Suppressor macrophage treated with lipopolysaccharide for 1 hour (primary cell): ENCODE data around the gene SOCS6.
"Not testable (repeated sequence)": the region's sequence is repeated elsewhere in the genome, so short reads cannot be mapped to it uniquely, and the experiment has no call there.

ENCODE experiments used
- DNase-seq, 3 donors: peaks; one replicate each; pipeline ENCODE4 v3.0.0-alpha.2; 2020 to 2022

SOCS6 gene

GRCh38 chr18:70362258-70362657 is 73.4 kb downstream of the SOCS6 start:
- DNase-seq, result no peak

- DNase-seq, result peak; percentile 47 to 85 (median 74)
These were observed 75.0 kb downstream of the SOCS6 start for GRCh38 chr18:70363861-70364260.

GRCh38 chr18:70365361-70365760 is 76.5 kb downstream of the SOCS6 start:
- no peak for DNase-seq

- no peak for DNase-seq
These were observed 77.3 kb downstream of the SOCS6 start for GRCh38 chr18:70366174-70366573.

DNA sequence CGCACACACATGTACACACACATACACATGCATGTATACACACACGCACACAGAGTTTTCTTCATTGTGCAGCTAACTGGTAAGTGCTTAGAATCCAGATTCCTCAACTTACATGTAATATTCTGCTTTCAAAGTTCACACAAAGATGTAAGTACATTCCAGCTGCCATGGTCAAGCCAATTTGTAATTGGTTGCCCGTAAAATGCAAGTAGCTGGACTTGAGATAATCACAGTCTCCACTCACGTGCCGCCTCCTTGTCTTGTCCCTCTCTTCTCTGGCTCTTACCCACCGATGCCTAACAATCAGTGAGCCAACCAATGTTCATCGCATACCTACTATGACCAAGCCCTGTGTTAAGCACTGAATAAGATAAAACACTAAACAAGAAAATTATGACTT is 77.8 kb downstream of the SOCS6 start:
- no peak for DNase-seq

GRCh38 chr18:70367344-70367743 is 78.5 kb downstream of the SOCS6 start:
- DNase-seq, result not testable (repeated sequence)

DNA sequence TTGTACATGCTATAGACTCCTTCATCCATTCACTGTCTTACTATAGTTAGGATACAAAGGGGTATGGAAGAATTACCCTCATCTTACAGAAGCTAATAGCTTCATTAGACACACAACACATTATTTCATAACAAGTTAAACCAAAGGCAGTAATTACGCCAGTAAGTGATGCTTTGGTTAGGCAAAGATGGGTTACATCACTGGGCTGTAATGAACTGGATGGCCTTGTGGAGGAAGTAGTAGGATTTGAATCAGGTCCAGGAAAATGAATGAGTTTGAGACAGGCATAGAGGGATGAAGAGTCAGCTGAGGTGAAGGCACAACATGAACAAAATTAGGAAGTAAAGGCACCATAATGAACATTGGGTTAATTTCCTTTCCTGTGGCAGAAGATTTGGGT is 80.1 kb downstream of the SOCS6 start:
- peak; percentile 29 to 53 (median 34) for DNase-seq

DNA sequence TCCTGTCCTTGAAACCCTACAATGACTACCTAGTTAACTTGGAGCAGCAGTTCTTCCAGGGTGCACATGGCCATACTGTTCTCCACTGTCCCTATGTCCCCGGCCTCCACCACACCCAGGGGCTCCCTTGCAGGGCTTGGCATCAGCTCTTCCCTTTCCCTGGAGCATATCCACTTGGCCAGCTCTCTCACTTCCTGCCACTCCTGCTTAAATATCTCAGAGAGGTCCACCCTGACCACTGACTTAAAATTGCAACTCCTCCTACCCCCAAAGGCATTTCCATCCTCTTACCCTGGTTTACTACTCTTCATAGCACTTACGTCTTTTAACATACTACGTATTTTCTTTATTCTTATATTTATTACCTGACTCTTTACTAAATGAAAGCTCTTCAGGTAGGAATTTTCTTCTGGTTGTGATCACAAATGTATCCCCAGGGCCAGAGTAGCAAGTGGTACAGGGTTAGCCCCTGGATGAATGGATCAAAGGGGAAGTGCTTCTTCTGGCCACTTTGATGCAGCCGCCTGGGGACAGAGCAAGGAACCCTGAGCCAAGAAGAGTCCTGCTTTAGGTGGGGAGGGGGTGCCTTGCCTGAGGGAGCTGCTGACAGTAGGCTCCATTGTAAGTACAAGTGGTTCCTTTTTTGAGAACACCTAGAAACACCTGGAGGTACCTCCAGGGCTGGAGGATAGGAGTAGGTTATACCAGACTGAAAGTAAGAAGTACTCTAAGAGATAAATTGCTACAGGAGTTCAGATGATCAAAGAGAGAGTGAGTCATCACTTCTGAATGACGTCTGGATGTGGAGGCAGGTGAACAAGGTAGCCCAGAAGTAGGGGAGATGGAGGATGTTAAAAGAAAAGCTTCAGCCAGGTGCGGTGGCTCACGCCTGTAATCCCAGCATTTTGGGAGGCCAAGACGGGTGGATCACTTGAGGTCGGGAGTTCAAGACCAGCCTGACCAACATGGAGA is 82.2 kb downstream of the SOCS6 start:
- DNase-seq, result no peak

DNA sequence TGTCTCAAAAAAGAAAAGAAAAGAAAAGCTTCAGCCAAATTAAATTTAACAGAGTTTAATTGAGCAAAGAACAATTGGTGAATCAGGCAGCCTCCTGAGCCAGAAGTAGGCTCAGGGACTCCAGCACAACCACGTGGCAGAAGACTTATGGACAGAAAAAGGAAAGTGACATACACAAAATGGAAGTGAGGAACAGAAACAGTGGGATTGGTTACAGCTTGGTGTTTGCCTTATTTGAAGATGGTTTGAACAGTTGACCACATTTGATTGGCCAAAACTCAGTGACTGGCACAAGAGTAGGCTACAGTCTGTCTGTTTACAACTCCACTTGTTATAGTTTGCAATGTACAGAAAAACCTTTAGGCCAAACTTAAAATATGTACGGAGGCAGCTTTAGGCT is 83.1 kb downstream of the SOCS6 start:
- DNase-seq, result no peak

GRCh38 chr18:70372450-70373041 is 83.7 kb downstream of the SOCS6 start:
- no peak for DNase-seq

GRCh38 chr18:70373042-70373519 is 84.2 kb downstream of the SOCS6 start:
- peak in 1 of 3 donors; percentile 39 for DNase-seq

DNA sequence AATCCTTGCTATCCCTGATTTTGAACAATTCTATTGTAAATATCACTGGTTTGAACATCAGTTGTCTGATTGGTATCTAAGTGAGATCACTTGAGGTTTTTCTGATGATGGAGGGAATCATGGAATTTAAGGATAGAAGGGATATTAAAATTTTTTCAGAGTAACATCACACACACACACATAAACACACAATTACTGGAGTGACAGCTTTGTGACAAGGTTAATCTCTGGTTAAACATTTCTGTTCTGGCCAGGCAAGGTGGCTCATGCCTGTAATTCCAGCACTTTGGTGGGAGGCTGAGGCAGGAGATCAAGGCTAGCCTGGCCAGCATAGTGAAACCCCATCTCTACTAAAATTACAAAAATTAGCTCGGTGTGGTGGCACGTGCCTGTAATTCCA is 85.3 kb downstream of the SOCS6 start:
- DNase-seq, result no peak

DNA sequence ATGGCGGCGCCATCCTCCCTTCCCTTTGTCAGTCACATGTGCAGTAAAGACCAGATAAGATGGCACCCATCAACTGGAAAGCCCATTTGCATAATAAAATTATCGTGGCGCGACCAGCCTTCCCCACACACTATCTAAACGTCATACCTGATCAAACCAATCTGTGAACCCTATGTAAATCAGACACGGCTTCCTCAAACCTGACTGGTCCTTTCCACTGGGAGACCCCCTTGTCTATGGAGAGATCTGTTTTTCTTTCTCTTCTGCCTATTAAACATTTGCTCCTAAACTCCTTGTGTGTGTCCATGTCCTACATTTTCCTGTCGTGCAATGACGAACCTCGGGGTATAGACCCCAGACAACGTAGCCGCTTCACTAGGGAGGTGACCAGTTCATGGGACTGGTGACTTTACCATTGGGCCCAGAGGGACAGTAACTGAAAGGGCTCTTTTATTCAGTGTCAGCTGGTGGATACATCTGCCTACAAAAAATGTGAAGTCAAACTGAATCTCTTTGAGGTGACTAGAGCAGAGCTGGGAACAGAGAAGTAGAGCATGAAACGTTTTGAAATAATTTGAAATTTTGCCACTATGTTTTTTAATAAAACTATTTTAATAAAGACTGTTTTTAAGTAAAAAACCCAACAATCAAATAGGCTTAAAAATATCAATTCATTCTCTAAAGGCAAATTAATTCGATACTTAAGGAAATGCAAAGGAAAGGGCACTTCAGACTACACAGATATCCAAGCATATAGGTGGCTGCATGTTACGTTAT is 87.5 kb downstream of the SOCS6 start:
- DNase-seq, result no peak

DNA sequence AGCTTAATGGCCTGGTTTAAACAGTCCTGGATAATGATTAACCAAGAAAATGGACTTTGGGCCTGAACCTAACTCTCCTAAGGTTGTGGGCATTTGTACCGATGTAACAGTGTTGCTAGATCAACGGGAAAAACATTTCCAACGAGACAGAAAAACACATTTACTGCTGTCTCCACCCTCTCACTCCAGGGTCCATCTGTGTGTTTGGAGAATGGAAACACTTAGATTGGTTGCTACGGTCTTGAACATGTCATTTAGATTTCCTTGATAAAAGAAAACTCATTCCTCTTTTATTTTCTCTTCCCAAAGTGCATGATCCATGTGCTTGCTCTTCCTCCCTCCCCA is 88.0 kb downstream of the SOCS6 start:
- no peak for DNase-seq

DNA sequence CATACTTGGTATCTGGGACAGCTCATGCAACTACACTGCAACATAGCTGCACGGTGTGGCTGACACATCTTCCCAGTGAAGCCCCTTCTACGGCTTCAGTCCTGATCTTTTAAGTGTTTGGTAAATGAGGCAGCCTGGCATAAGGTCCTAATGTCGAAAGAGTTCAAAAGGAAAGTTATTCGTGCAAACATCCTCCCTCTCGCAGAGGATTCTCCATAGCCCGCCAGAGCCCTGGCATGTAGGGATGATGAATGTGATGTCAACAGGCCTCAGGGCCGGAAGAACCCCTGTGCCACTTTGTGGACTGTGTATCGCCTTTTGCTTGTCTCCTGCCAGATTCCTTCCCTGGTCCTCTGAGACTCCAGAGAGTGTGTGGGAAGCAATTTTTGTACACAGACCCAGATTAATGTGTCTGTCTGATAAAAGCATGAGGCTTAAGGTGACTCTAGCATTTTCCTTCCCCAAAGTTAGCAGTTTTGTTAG is 88.5 kb downstream of the SOCS6 start:
- DNase-seq, result no peak

DNA sequence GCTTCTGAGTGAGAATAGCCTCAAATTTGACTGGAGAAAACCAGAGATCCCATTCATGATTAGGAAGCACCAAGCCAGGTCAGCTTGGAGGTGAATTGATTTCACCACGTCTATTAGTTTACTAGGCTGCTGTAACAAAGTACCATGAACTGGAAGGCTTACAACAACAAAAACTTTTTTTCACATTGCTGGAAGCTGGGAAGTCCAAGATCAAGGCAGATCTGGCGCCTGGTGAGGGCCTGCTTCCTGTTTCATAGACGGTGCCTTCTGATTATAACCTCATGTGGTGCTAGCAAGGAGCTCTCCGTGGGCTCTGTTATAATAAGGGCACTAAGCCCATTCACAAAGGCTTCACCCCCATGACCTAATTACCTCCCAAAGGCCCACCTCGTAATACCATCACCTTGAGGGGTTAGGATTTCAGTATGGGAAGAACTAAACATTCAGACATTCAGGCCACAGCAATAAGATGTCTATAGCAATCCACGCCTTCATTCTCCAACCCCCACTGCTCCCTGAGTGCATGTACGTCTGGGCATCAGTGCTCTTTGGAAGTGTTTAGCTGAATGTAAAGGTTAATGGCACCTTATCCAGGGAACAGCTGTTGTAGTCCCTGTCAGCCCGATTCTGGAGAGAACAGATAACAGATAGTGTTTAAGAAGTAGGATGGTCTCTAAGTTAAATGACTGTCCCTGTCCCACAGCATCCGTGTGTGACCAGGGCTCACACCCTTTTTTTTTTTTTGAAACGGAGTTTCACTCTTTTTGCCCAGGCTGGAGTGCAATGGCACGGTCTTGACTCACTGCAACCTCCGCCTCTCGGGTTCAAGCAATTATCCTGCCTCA is 89.2 kb downstream of the SOCS6 start:
- no peak for DNase-seq
